Spleen (tissue), 11 donors: Measurements from ENCODE around the gene SLC2A3. TPM values are rescaled to one million over a fixed set of nuclear protein-coding genes. Genes with fewer than 3 reads are reported as not detected.
"Not testable (repeated sequence)": the region's sequence is repeated elsewhere in the genome, so short reads cannot be mapped to it uniquely, and the experiment has no call there.

Experiments used
- DNase-seq: peaks from one replicate; pipeline ENCODE4 v3.0.0-alpha.2; 2020
- H3K27ac ChIP-seq, 8 donors: fragments of 200-600 bp; sonication (generic) in 7 of 8; 1 replicate in 4 of 8; 2 replicates in 4 of 8; pipeline versions ENCODE4 v1.5.0 to v1.8.0; 2016 to 2021; ENCODE audit warnings: inconsistent platforms in 4 of 8, mild to moderate bottlenecking in 4 of 8, moderate library complexity in 1 of 8
- H3K27me3 ChIP-seq, 7 donors: fragments of 200-600 bp; sonication (generic) in 6 of 7; replicated peaks in 1 of 7; 1 replicate in 4 of 7; 2 replicates in 3 of 7; pipeline versions ENCODE4 v1.5.0 to v1.8.0; 2016 to 2021; ENCODE audit warnings: inconsistent platforms in 3 of 7, mild to moderate bottlenecking in 1 of 7
- H3K36me3 ChIP-seq, 6 donors: fragments of 200-600 bp; sonication (generic) in 5 of 6; 1 replicate in 4 of 6; 2 replicates in 2 of 6; pipeline versions ENCODE4 v1.5.0 to v1.8.0; 2016 to 2021; ENCODE audit warnings: inconsistent platforms in 2 of 6
- H3K4me1 ChIP-seq, 6 donors: fragments of 200-600 bp; sonication (generic) in 5 of 6; 1 replicate in 3 of 6; 2 replicates in 3 of 6; pipeline versions ENCODE4 v1.5.0 to v1.8.0; 2016 to 2021; ENCODE audit warnings: inconsistent platforms in 3 of 6
- H3K4me3 ChIP-seq, 8 donors: fragments of 200-600 bp; sonication (generic) in 7 of 8; 1 replicate in 4 of 8; 2 replicates in 4 of 8; pipeline versions ENCODE4 v1.5.0 to v1.8.0; 2016 to 2021; ENCODE audit warnings: inconsistent platforms in 4 of 8, mild to moderate bottlenecking in 4 of 8, moderate library complexity in 2 of 8
- H3K9me3 ChIP-seq, 8 donors: fragments of 200-600 bp; sonication (generic) in 7 of 8; 1 replicate in 4 of 8; 2 replicates in 4 of 8; pipeline versions ENCODE4 v1.5.0 to v1.8.0; 2016 to 2021; ENCODE audit warnings: inconsistent platforms in 4 of 8
- POLR2A ChIP-seq, 3 donors: fragments of 450-650 bp; IDR thresholded peaks; one replicate each; pipeline ENCODE4 v1.5.1; 2017; ENCODE audit warnings: antibody characterized with exemption in 3 of 3, mild to moderate bottlenecking in 1 of 3
- POLR2AphosphoS5 ChIP-seq, 3 donors: sonication (generic); formaldehyde crosslinking; IDR thresholded peaks; one replicate each; pipeline ENCODE4 v1.5.1; 2017; ENCODE audit warnings: antibody characterized with exemption in 3 of 3
- WGBS, 5 donors: extraction: QIAGEN DNeasy Blood & Tissue Kit in 3 of 5; methylation state at CpG; one replicate each; pipeline versions ENCODE4 v1.1.5 to v1.1.7; 2013 to 2018; 5-methylcytosine and 5-hydroxymethylcytosine counted together
- intact Hi-C: fragments of 100-400 bp; cut with DNase I; formaldehyde crosslinking; loops from one replicate; pipeline ENCODE4 v1.15.0; 2023; ENCODE audit warnings: low total_unique reads
- polyA plus RNA-seq, 3 donors: library from polyadenylated mRNA; stranded (reverse); fragments of 200-250 nt; gene quantifications; one replicate each; pipeline ENCODE4 v1.2.1, GENCODE V29; 2013
- total RNA-seq, 7 donors: library from RNA; depleted of rRNA in 3 of 7; stranded (reverse); fragments of >200 nt in 3 of 7; fragmentation: NEBNext Ultra II Directional in 4 of 7; extraction: Animal tissue kit (Norgen Biotek cat#: 25700) in 4 of 7; gene quantifications; one replicate each; pipeline versions ENCODE4 v1.1.0 to v1.2.1, GENCODE V29; 2016 to 2021
- TF ChIP-seq, protein P1 (sequence below), 11 experiments: fragments of 200-600 bp in 7 of 11; fragments of 450-650 bp in 4 of 11; sonication (generic) in 4 of 11; IDR thresholded peaks in 8 of 11; conservative IDR thresholded peaks in 3 of 11; 1 replicate in 7 of 11; 2 replicates in 4 of 11; pipeline versions ENCODE4 v1.4.0 to v1.8.0; 2016 to 2021; ENCODE audit warnings: antibody characterized with exemption in 11 of 11, inconsistent platforms in 4 of 11, mild to moderate bottlenecking in 1 of 11
- donor health status: healthy with polysubstance abuse.
- donor health status: DM: no; HTN: no; CAD: no; lungs with moderate emphysema.
- donor health status: DM: no; HTN: no; CAD: no.
- donor health status: Bipolar disorder and iron deficiency.
- donor health status: healthy.
- donor health status: DM: no; HTN: no; CAD: no.
- donor health status: DM: yes; HTN: yes; CAD: no.

Gene SLC2A3
- total and polyA plus RNA-seq, 10 donors, result 10.7 to 869 (median 152) TPM

DNA sequence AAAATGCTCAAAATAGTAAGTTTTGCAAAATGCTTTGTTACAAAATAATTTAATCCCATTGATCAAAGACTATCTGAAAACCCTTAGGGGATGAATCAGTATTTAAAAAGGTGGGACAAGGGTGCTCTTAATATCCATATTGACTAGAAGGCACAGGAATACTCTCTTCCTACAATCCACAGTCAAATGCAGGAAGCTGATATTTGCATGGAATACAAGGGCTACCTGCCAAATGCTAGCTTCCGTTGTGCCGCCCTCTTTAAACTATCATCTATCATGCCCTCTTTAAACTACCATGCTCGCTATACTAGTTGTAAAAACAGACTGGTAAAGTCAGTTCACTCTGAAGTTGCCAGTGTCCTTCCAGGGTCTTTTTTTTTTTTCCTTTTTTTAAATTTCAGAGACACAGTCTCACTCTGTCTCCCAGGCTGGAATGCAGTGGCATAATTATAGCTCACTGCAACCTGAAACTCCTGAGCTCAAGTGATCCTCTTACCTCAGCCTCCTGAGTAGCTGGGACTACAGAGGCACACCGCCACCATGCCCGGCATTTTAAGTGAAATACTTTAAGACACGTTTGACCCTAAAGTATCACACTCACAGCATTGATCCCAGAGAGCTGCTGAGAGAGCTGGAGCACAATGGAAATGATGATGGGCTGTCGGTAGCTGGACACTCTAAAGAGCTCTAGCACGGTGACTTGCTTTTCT is 6.7 kb downstream of the SLC2A3 start:
- Histone ChIP-seq H3K4me3 (no peak overlapping the region), H3K27ac (no peak overlapping the region), H3K27me3 (no peaks in the 10 kb centered on the region), H3K9me3 (no peaks in the 10 kb centered on the region), H3K4me1 (peaks cover 12 to 86% (median 43%) of the 10 kb centered on the region in 6 donors), H3K36me3 (peaks cover 0 to 93% (median 86%) of the 10 kb centered on the region in 6 donors)
- TF ChIP-seq, protein P1, sequence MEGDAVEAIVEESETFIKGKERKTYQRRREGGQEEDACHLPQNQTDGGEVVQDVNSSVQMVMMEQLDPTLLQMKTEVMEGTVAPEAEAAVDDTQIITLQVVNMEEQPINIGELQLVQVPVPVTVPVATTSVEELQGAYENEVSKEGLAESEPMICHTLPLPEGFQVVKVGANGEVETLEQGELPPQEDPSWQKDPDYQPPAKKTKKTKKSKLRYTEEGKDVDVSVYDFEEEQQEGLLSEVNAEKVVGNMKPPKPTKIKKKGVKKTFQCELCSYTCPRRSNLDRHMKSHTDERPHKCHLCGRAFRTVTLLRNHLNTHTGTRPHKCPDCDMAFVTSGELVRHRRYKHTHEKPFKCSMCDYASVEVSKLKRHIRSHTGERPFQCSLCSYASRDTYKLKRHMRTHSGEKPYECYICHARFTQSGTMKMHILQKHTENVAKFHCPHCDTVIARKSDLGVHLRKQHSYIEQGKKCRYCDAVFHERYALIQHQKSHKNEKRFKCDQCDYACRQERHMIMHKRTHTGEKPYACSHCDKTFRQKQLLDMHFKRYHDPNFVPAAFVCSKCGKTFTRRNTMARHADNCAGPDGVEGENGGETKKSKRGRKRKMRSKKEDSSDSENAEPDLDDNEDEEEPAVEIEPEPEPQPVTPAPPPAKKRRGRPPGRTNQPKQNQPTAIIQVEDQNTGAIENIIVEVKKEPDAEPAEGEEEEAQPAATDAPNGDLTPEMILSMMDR (IDR thresholded peaks at IDR 0.05 in 8 of 11, conservative IDR thresholded peaks at IDR 0.05 in 3 of 11), result no peak
- TF ChIP-seq POLR2A (IDR thresholded peaks at IDR 0.05) (no peak), POLR2AphosphoS5 (IDR thresholded peaks at IDR 0.05) (no peak)
- no peak for DNase-seq
- 81 to 90% (median 85%) methylated on average over 8 of the region's 8 CpGs for WGBS, 5 donors
- intact Hi-C loops, result no loop called here

DNA sequence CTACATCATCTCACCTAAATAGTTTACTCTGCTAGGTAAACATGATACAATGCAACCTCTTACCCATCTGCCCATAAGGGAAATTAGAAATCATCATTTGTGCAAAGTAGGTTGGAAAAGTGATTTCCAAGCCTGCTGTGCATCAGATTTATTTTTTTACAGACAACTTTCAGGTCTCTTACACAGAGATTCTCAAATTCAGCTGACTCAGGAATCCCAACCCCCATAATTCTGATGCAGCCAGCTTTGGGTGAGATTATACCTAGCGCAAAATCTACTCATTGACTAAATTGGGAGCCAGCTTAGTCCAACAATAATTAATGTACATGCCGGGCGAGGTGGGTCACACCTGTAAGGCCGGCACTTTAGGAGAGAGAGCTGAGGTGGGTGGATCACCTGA is 8.5 kb downstream of the SLC2A3 start:
- TF ChIP-seq POLR2A (IDR thresholded peaks at IDR 0.05) (no peak), POLR2AphosphoS5 (IDR thresholded peaks at IDR 0.05) (no peak)
- TF ChIP-seq, protein P1 (IDR thresholded peaks at IDR 0.05 in 8 of 11, conservative IDR thresholded peaks at IDR 0.05 in 3 of 11), result no peak
- Histone ChIP-seq H3K4me3 (no peak overlapping the region), H3K4me1 (peaks cover 0 to 69% (median 25%) of the 10 kb centered on the region in 6 donors), H3K9me3 (no peaks in the 10 kb centered on the region), H3K36me3 (peaks cover 3 to 96% (median 94%) of the 10 kb centered on the region in 6 donors), H3K27me3 (no peaks in the 10 kb centered on the region), H3K27ac (no peak overlapping the region)
- intact Hi-C loops, result no loop called here
- 92 to 98% (median 95%) methylated on average over 4 of the region's 4 CpGs for WGBS, 5 donors
- DNase-seq, result no peak

DNA sequence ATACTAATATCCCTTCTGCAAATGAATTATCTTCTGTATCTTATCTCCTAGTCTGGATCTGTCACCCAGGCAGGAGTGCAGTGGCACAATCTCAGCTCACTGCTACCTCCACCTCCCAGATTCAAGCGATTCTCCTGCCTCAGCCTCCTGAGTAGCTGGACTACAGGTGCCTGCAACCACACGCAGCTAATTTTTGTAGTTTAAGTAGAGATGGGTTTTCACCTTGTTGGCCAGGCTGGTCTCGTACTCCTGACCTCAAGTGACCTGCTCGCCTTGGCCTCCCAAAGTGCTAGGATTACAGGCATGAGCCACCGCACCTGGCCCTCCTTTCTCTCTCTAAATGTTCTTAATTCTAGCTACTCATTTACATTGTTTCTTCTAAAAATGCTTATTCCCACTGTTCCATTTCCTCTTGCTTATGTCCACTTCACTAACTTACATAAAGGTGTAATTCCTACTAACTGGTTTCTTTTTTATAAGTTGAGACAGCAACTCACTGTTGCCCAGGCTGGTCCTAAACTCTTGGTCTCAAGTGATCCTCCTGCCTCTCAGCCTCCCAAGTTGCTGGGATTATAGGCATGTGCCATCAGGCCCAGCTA is 9.8 kb downstream of the SLC2A3 start:
- H3K9me3 ChIP-seq, H3K27me3 ChIP-seq, H3K4me3 ChIP-seq, DNase-seq, H3K27ac ChIP-seq, intact Hi-C loops: not testable (repeated sequence)
- TF ChIP-seq POLR2AphosphoS5 (IDR thresholded peaks at IDR 0.05), result peak in 2 of 3 donors; percentile 17 to 57
- peaks cover 5 to 96% (median 94%) of the 10 kb centered on the region in 6 donors for H3K36me3 ChIP-seq
- H3K4me1 ChIP-seq, result peaks cover 0 to 64% (median 18%) of the 10 kb centered on the region in 6 donors
- WGBS, 5 donors, result 93 to 98% (median 97%) methylated on average over 5 of the region's 5 CpGs

DNA sequence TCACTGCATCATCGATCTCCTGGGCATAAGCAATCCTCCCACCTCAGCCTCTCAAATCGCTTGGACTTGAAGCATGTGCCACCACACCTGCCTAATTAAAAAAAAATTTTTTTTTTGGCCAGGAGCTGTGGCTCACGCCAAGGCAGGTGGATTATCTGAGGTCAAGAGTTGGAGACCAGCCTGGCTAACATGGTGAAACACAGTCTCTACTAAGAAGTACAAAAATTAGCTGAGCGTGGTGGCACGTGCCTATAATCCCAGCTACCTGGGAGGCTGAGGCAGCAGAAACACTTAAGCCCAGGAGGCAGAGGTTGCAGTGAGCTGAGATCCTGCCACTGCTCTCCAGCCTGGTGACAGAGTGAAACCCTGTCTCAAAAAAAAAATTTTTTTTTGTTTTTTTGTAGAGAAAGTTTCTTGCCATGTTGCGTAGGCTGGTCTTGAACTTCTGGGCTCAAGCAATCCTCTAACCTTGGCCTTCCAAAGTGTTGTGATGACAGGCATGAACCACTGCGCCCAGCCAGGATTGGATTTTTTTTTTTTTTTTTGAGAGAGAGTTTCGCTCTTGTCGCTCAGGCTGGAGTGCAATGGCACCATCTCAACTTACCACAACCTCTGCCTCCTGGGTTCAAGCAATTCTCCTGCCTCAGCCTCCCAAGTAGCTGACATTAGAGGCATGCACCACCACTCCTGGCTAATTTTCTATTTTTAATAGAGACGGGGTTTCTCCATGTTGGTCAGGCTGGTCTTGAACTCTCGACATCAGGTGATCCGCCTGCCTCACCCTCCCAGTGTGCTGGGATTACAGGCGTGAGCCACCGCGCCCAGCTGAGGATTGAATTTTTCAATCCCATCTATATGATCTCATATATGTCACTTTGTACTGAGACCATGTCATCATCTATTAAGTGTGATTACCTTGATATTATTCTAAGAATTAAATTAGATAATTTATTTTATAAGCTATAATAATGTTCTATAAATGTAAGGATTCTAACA is 12.4 kb downstream of the SLC2A3 start:
- peaks cover 5 to 96% (median 94%) of the 10 kb centered on the region in 6 donors for H3K36me3 ChIP-seq
- 96 to 98% (median 97%) methylated on average over 15 of the region's 15 CpGs for WGBS, 5 donors

More for the DNA sequence above, 12.4 kb downstream of the SLC2A3 start:
- TF ChIP-seq POLR2AphosphoS5 (IDR thresholded peaks at IDR 0.05), result peak in 1 of 3 donors; percentile 59
- TF ChIP-seq, protein P1 (IDR thresholded peaks at IDR 0.05 in 8 of 11, conservative IDR thresholded peaks at IDR 0.05 in 3 of 11), result no peak
- intact Hi-C loops, result no loop called here
- Histone ChIP-seq H3K27ac (no peak overlapping the region), H3K9me3 (no peaks in the 10 kb centered on the region), H3K4me3 (no peak overlapping the region), H3K4me1 (peaks cover 0 to 50% (median 8%) of the 10 kb centered on the region in 6 donors), H3K27me3 (no peaks in the 10 kb centered on the region)
- DNase-seq, result no peak
